H1 (cell line): ENCODE data around the gene MYL11.

Experiments used
- EGR1 ChIP-seq: IDR thresholded peaks from 2 replicates; pipeline ENCODE4 v1.6.1; 2011; ENCODE audit warnings: low read depth, low read length, borderline replicate concordance
- EZH2 ChIP-seq: fragments of 200-600 bp; sonication (generic); IDR thresholded peaks from 2 replicates; pipeline ENCODE4 v1.7.1; 2012; ENCODE audit warnings: low read depth, mild to moderate bottlenecking, moderate library complexity, low read length, inconsistent platforms; ENCODE audit not compliant: severe bottlenecking
- KDM1A ChIP-seq: fragments of 200-600, 300-600 bp; sonication (generic); IDR thresholded peaks from 2 replicates; pipeline ENCODE4 v1.7.1; 2016; ENCODE audit warnings: mild to moderate bottlenecking, low read length, borderline replicate concordance
- POLR2AphosphoS5 ChIP-seq: IDR thresholded peaks from 2 replicates; pipeline ENCODE4 v1.6.1; 2011; ENCODE audit warnings: low read depth, low read length
- RNF2 ChIP-seq: fragments of 200-900, 300-1000 bp; sonication (generic); IDR thresholded peaks from 2 replicates; pipeline ENCODE4 v1.7.1; 2016; ENCODE audit warnings: borderline replicate concordance, low read depth, mild to moderate bottlenecking, antibody characterized with exemption, low read length; ENCODE audit not compliant: poor library complexity, severe bottlenecking; ENCODE audit errors: missing control alignments
- TEAD4 ChIP-seq: IDR thresholded peaks from 2 replicates; pipeline ENCODE4 v1.6.1; 2012; ENCODE audit warnings: low read depth, low read length, inconsistent platforms, mixed read lengths
- TF ChIP-seq, protein P1 (sequence below), 3 experiments: IDR thresholded peaks; 1 replicate in 2 of 3; 2 replicates in 1 of 3; pipeline versions ENCODE4 v1.5.1 to v1.6.1; 2011; ENCODE audit warnings: low read length in 3 of 3, mild to moderate bottlenecking in 3 of 3, inconsistent platforms in 2 of 3, low read depth in 1 of 3, moderate library complexity in 1 of 3; ENCODE audit not compliant: insufficient read depth in 1 of 3; ENCODE audit errors: control extremely low read depth in 1 of 3

DNA sequence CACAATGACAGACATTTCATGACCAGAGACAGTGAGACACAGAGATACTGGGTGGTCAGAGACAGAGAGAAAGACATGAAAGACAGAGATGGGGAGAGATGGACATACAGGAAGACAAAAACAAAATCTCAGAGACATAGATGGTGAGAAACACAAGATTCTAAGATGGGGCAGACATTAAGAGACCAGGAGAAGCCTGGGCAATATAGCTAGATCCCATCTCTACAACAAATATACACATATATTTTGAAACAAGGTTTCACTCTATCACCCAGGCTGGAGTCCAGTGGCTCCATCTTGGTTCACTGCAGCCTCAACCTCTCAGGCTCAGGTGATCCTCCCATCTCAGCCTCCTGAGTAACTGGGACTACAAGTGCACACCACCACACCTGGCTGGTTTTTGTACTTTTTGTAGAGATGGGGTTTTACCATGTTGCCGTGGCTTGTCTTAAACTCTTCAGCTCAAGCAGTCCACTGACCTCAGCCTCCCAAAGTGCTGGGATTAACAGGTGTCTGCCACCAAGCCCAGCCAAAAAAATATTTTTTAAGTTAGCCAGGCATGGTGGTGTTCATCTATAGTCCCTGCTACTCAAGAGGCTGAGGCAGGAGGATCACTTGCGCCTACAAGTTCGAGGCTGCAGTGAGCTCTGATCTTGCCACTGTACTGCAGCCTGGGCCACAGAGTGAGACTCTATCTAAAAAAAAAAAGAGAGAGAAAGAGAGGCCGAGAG lies 5.6 kb downstream of the MYL11 start:
- TF ChIP-seq, protein P1, sequence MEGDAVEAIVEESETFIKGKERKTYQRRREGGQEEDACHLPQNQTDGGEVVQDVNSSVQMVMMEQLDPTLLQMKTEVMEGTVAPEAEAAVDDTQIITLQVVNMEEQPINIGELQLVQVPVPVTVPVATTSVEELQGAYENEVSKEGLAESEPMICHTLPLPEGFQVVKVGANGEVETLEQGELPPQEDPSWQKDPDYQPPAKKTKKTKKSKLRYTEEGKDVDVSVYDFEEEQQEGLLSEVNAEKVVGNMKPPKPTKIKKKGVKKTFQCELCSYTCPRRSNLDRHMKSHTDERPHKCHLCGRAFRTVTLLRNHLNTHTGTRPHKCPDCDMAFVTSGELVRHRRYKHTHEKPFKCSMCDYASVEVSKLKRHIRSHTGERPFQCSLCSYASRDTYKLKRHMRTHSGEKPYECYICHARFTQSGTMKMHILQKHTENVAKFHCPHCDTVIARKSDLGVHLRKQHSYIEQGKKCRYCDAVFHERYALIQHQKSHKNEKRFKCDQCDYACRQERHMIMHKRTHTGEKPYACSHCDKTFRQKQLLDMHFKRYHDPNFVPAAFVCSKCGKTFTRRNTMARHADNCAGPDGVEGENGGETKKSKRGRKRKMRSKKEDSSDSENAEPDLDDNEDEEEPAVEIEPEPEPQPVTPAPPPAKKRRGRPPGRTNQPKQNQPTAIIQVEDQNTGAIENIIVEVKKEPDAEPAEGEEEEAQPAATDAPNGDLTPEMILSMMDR (IDR thresholded peaks at IDR 0.05; ENCODE audit: control extremely low read depth in 1 of 3, insufficient read depth in 1 of 3, low read depth in 1 of 3, low read length in 3 of 3), result no peak
- TF ChIP-seq TEAD4 (no peak), KDM1A (no peak), EGR1 (no peak), EZH2 (no peak), POLR2AphosphoS5 (no peak), RNF2 (no peak)
